K562 (cell line): ENCODE data around the gene CBX8. TPM values are rescaled to one million over a fixed set of nuclear protein-coding genes. Genes with fewer than 3 reads are reported as not detected.

Experiments used
- ATF3 ChIP-seq, 2 experiments: fragments of 450-650 bp in 1 of 2; sonication (generic) in 1 of 2; formaldehyde crosslinking in 1 of 2; IDR thresholded peaks in 1 of 2; conservative IDR thresholded peaks in 1 of 2; 2 replicates each; pipeline versions ENCODE4 v1.6.1 to v1.8.1; 2016 to 2023; ENCODE audit warnings: mild to moderate bottlenecking in 2 of 2, moderate library complexity in 2 of 2, inconsistent platforms in 1 of 2, missing genetic modification reagents in 1 of 2
- DPF2 ChIP-seq: fragments of 450-650 bp; IDR thresholded peaks from 2 replicates; pipeline ENCODE4 v1.6.1; 2016
- ELK1 ChIP-seq: sonication (generic); formaldehyde crosslinking; IDR thresholded peaks from 2 replicates; pipeline ENCODE4 v1.8.1; 2022; ENCODE audit warnings: missing genetic modification reagents
- FOS ChIP-seq: IDR thresholded peaks from 3 replicates; pipeline ENCODE4 v1.6.1; 2011; ENCODE audit not compliant: insufficient read length; ENCODE audit errors: extremely low read depth
- FOXP1 ChIP-seq: sonication (generic); formaldehyde crosslinking; IDR thresholded peaks from 2 replicates; pipeline ENCODE4 v1.8.0; 2022; ENCODE audit warnings: mild to moderate bottlenecking, missing genetic modification reagents
- HEY1 ChIP-seq: fragments of 250-450 bp; sonication (Bioruptor Pico); IDR thresholded peaks from 2 replicates; pipeline ENCODE4 v1.5.0; 2020; ENCODE audit warnings: mild to moderate bottlenecking, moderate library complexity, borderline replicate concordance
- HNRNPK ChIP-seq: fragments of 200-400 bp; formaldehyde crosslinking; IDR thresholded peaks from one replicate; pipeline ENCODE4 v1.6.1; 2018; ENCODE audit warnings: mild to moderate bottlenecking, low read depth, low read length; ENCODE audit not compliant: poor library complexity, severe bottlenecking
- KDM1A ChIP-seq, 2 experiments: fragments of 450-650 bp; IDR thresholded peaks; 2 replicates each; pipeline ENCODE4 v1.6.1; 2016; ENCODE audit warnings: mild to moderate bottlenecking in 2 of 2
- KLF16 ChIP-seq: IDR thresholded peaks from 2 replicates; pipeline ENCODE4 v1.6.1; 2016; ENCODE audit warnings: antibody characterized with exemption
- NCOR1 ChIP-seq: fragments of 450-650 bp; IDR thresholded peaks from 2 replicates; pipeline ENCODE4 v1.6.1; 2016; ENCODE audit warnings: mild to moderate bottlenecking, moderate library complexity
- NUFIP1 ChIP-seq: fragments of 450-650 bp; IDR thresholded peaks from 2 replicates; pipeline ENCODE4 v1.6.1; 2018; ENCODE audit not compliant: partially characterized antibody
- RAD21 ChIP-seq, 2 experiments: fragments of 250-450 bp in 1 of 2; fragments of 450-650 bp in 1 of 2; sonication (Bioruptor Pico) in 1 of 2; formaldehyde crosslinking in 1 of 2; IDR thresholded peaks in 1 of 2; conservative IDR thresholded peaks in 1 of 2; 2 replicates each; pipeline versions ENCODE4 v1.4.0 to v1.8.0; 2020 to 2022; ENCODE audit warnings: mild to moderate bottlenecking in 2 of 2, moderate library complexity in 1 of 2
- RBM22 ChIP-seq: fragments of 200-400 bp; formaldehyde crosslinking; IDR thresholded peaks from 2 replicates; pipeline ENCODE4 v1.6.1; 2018; ENCODE audit warnings: low read length, low read depth; ENCODE audit not compliant: poor library complexity, severe bottlenecking
- RNF2 ChIP-seq: sonication (generic); IDR thresholded peaks from 2 replicates; pipeline ENCODE4 v1.6.1; 2016
- SIRT6 ChIP-seq: IDR thresholded peaks from one replicate; pipeline ENCODE4 v1.6.1; 2012; ENCODE audit warnings: low read depth, mild to moderate bottlenecking, control low read depth, inconsistent platforms, low read length, moderate library complexity
- SP2 ChIP-seq: IDR thresholded peaks from 2 replicates; pipeline ENCODE4 v1.6.1; 2011; ENCODE audit warnings: mild to moderate bottlenecking, low read depth, low read length, moderate library complexity; ENCODE audit not compliant: poor library complexity, severe bottlenecking; ENCODE audit errors: extremely low read depth
- ZKSCAN1 ChIP-seq: fragments of 150-350 bp; IDR thresholded peaks from 2 replicates; pipeline ENCODE4 v1.6.1; 2016; ENCODE audit warnings: low read depth, low read length
- ZNF140 ChIP-seq: fragments of 250-450 bp; sonication (Bioruptor Pico); IDR thresholded peaks from 2 replicates; pipeline ENCODE4 v1.8.0; 2021; ENCODE audit warnings: moderate library complexity, mild to moderate bottlenecking, inconsistent platforms
- ZNF436 ChIP-seq: fragments of 250-450, 450-650 bp; sonication (Bioruptor Pico); formaldehyde crosslinking; IDR thresholded peaks from 2 replicates; pipeline ENCODE4 v1.7.0; 2020; ENCODE audit warnings: mild to moderate bottlenecking
- ZNF79 ChIP-seq: fragments of 250-450 bp; sonication (Bioruptor Pico); IDR thresholded peaks from 2 replicates; pipeline ENCODE4 v1.4.0; 2020; ENCODE audit warnings: low read depth, mild to moderate bottlenecking, moderate library complexity
- polyA plus RNA-seq, 8 experiments: library from polyadenylated mRNA; depleted of rRNA in 4 of 8; stranded (reverse) in 5 of 8; unstranded in 3 of 8; fragments of >200 nt; fragmentation: Nextera tagmentation in 2 of 8; fragmentation: Illumina TruSeq in 1 of 8; extraction: Ambion mirVana in 2 of 8; extraction: Trizol in 1 of 8; gene quantifications; 2 replicates each; pipeline versions ENCODE4 v1.2.1 to v1.2.3, GENCODE V29; 2011 to 2014; ENCODE audit warnings: inconsistent platforms in 1 of 8, missing spikeins in 1 of 8
- total RNA-seq, 7 experiments: library from RNA; depleted of rRNA in 6 of 7; stranded (reverse); fragments of >200 nt in 6 of 7; fragmentation: Illumina TruSeq in 2 of 7; extraction: Trizol in 2 of 7; gene quantifications; 2 replicates each; pipeline versions ENCODE4 v1.2.1 to v1.2.3, GENCODE V29; 2011 to 2021; ENCODE audit warnings: low replicate concordance in 1 of 7
- TF ChIP-seq, protein P1 (sequence below): sonication (generic); formaldehyde crosslinking; IDR thresholded peaks from 2 replicates; pipeline ENCODE4 v1.8.0; 2022; ENCODE audit warnings: missing genetic modification reagents, mild to moderate bottlenecking, moderate library complexity, borderline replicate concordance
- TF ChIP-seq, protein P2 (sequence below): fragments of 250-450 bp; sonication (Bioruptor Pico); IDR thresholded peaks from 2 replicates; pipeline ENCODE4 v1.5.0; 2021; ENCODE audit warnings: mild to moderate bottlenecking, moderate library complexity

Gene CBX8
- total and polyA plus RNA-seq, 9 of the 15 experiments (the other 6 are each of a cell fraction or from before 2014, with no cell fraction given): 0.08 to 11.9 (median 2.6) TPM

GRCh38 chr17:79833744-79834564, 37.1 kb upstream of the CBX8 start (continued):
- TF ChIP-seq RBM22 (peak; percentile 81), ZNF79 (CRISPR knock-in tag) (no peak), SP2 (no peak), NCOR1 (no peak), RAD21 (CRISPR knock-in tag; conservative IDR thresholded peaks at IDR 0.05 in 1 of 2, IDR thresholded peaks at IDR 0.05 in 1 of 2) (0 out of 4 replicates have a peak, but pooled peaks of 1 of the 2 experiments have one; percentile 7), FOS (no peak), SIRT6 (no peak), ZNF140 (no peak), DPF2 (no peak), HNRNPK (no peak), KDM1A (IDR thresholded peaks at IDR 0.05) (no peak), HEY1 (CRISPR knock-in tag) (no peak), ELK1 (CRISPR knock-in tag) (no peak), ZKSCAN1 (peak; percentile 97), KLF16 (no peak), FOXP1 (CRISPR knock-in tag) (no peak), ATF3 (IDR thresholded peaks at IDR 0.05) (no peak), ATF3 (CRISPR knock-in tag; conservative IDR thresholded peaks at IDR 0.05) (no peak), ZNF436 (CRISPR knock-in tag) (no peak), RNF2 (no peak), NUFIP1 (no peak)
- TF ChIP-seq, protein P1, sequence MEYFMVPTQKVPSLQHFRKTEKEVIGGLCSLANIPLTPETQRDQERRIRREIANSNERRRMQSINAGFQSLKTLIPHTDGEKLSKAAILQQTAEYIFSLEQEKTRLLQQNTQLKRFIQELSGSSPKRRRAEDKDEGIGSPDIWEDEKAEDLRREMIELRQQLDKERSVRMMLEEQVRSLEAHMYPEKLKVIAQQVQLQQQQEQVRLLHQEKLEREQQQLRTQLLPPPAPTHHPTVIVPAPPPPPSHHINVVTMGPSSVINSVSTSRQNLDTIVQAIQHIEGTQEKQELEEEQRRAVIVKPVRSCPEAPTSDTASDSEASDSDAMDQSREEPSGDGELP (CRISPR knock-in tag): peak; percentile 56
- TF ChIP-seq, protein P2, sequence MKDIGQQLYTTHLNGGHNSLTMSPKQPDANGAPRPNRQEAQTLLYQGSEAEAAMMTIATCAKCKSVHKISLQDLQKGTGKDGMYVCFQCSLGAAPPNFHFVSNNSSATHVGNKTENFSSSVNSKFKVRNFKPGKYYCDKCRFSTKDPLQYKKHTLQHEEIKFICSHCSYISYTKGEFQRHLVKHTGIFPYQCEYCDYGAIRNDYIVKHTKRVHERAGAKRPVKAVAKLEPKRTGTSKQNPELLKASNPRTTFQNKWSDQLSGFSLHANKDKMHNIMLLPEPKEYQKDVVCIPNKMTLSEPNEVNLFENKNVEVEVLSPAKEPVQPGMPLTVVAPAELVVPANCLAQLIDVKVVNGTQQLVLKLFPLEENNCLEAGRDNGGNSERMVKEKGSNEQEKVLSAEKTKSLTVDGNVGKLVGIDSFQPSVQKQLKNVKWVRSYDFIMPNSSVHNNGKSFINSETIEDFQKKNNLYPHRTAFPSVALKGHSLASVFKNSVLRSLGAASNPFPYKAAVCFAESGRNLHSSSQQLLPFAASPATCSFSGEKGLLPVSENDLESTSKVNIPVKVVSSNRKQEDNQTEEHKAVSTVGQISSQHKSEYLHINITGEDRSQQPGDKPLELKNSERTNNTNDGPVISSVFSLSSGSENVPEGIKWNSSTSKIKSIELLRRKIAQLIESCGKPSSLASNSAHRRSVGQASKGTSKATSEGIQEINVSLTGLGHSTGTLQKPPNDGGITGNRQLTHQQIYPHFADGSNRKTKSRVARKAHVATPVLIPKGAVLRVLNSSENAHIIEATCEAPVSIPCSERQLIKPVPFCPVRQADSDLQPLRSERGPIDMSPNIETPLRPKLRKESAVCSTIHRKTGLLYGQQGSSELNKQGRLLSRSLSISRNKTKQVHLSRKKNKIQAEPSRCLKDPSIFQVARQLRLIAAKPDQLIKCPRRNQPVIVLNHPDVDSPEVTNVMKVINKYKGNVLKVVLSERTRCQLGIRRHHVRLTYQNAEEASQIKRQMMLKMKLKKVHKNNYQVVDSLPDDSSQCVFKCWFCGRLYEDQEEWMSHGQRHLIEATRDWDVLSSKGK (CRISPR knock-in tag): no peak
